Measurements from ENCODE around the gene NR2F2.

The NR2F2 gene

GRCh38 chr15:96331945-96332636, 1.6 kb downstream of the NR2F2 start:
- Mint-ChIP-seq H3K27ac (no peak overlapping the region), H3K9me3 (no peaks in the 10 kb centered on the region), H3K36me3 (ENCODE audit: low read depth) (no peaks in the 10 kb centered on the region), H3K4me3 (no peak overlapping the region), H3K4me1 (ENCODE audit: low read depth) (peaks cover 28% of the 10 kb centered on the region), H3K27me3 (peaks cover 91% of the 10 kb centered on the region)
- intact Hi-C loops (cut with micrococcal nuclease), result no loop called here

GRCh38 chr15:96332637-96333121, 2.2 kb downstream of the NR2F2 start:
- Mint-ChIP-seq H3K36me3 (ENCODE audit: low read depth) (no peaks in the 10 kb centered on the region), H3K27ac (no peak overlapping the region), H3K4me1 (ENCODE audit: low read depth) (peaks cover 27% of the 10 kb centered on the region), H3K9me3 (no peaks in the 10 kb centered on the region), H3K4me3 (peak overlapping the region; percentile 51), H3K27me3 (peaks cover 91% of the 10 kb centered on the region)
- intact Hi-C loops (cut with micrococcal nuclease), result no loop called here

- intact Hi-C loops (cut with micrococcal nuclease), result no loop called here
- Mint-ChIP-seq H3K4me3 (peak overlapping the region; percentile 51), H3K9me3 (no peaks in the 10 kb centered on the region), H3K4me1 (ENCODE audit: low read depth) (peaks cover 27% of the 10 kb centered on the region), H3K27ac (no peak overlapping the region), H3K27me3 (peaks cover 88% of the 10 kb centered on the region), H3K36me3 (ENCODE audit: low read depth) (no peaks in the 10 kb centered on the region)
These were observed 2.9 kb downstream of the NR2F2 start for GRCh38 chr15:96333131-96334016.

GRCh38 chr15:96334017-96334704, 3.7 kb downstream of the NR2F2 start:
- Mint-ChIP-seq H3K27me3 (peaks cover 85% of the 10 kb centered on the region), H3K9me3 (no peaks in the 10 kb centered on the region), H3K4me3 (no peak overlapping the region), H3K27ac (no peak overlapping the region), H3K4me1 (ENCODE audit: low read depth) (peaks cover 27% of the 10 kb centered on the region), H3K36me3 (ENCODE audit: low read depth) (no peaks in the 10 kb centered on the region)
- intact Hi-C loops (cut with micrococcal nuclease), result no loop called here

GRCh38 chr15:96334705-96335410, 4.4 kb downstream of the NR2F2 start:
- Mint-ChIP-seq H3K27me3 (peaks cover 84% of the 10 kb centered on the region), H3K27ac (no peak overlapping the region), H3K9me3 (no peaks in the 10 kb centered on the region), H3K4me3 (no peak overlapping the region), H3K4me1 (ENCODE audit: low read depth) (peaks cover 27% of the 10 kb centered on the region), H3K36me3 (ENCODE audit: low read depth) (no peaks in the 10 kb centered on the region)
- intact Hi-C loops (cut with micrococcal nuclease), result no loop called here

- Mint-ChIP-seq H3K27me3 (peaks cover 87% of the 10 kb centered on the region), H3K4me3 (no peak overlapping the region), H3K27ac (no peak overlapping the region), H3K4me1 (ENCODE audit: low read depth) (peaks cover 22% of the 10 kb centered on the region), H3K9me3 (no peaks in the 10 kb centered on the region), H3K36me3 (ENCODE audit: low read depth) (no peaks in the 10 kb centered on the region)
- intact Hi-C loops (cut with micrococcal nuclease), result no loop called here
These were observed 5.0 kb downstream of the NR2F2 start for GRCh38 chr15:96335411-96336024.

GRCh38 chr15:96336108-96336595, 5.7 kb downstream of the NR2F2 start:
- peaks cover 17% of the 10 kb centered on the region for H3K4me1 Mint-ChIP-seq (ENCODE audit: low read depth)
- H3K4me3 Mint-ChIP-seq, result no peak overlapping the region
- H3K36me3 Mint-ChIP-seq (ENCODE audit: low read depth), result no peaks in the 10 kb centered on the region
- intact Hi-C loops (cut with micrococcal nuclease), result no loop called here
- peaks cover 90% of the 10 kb centered on the region for H3K27me3 Mint-ChIP-seq
- no peaks in the 10 kb centered on the region for H3K9me3 Mint-ChIP-seq
- no peak overlapping the region for H3K27ac Mint-ChIP-seq

- no peaks in the 10 kb centered on the region for H3K9me3 Mint-ChIP-seq
- no peak overlapping the region for H3K4me3 Mint-ChIP-seq
- H3K4me1 Mint-ChIP-seq (ENCODE audit: low read depth), result peaks cover 12% of the 10 kb centered on the region
- H3K27ac Mint-ChIP-seq, result no peak overlapping the region
- H3K27me3 Mint-ChIP-seq, result peaks cover 90% of the 10 kb centered on the region
- intact Hi-C loops (cut with micrococcal nuclease), result no loop called here
- no peaks in the 10 kb centered on the region for H3K36me3 Mint-ChIP-seq (ENCODE audit: low read depth)
These were observed 6.3 kb downstream of the NR2F2 start for GRCh38 chr15:96336596-96337364.

GRCh38 chr15:96337365-96338023, 7.0 kb downstream of the NR2F2 start:
- H3K27ac Mint-ChIP-seq, result no peak overlapping the region
- no peaks in the 10 kb centered on the region for H3K9me3 Mint-ChIP-seq
- no peaks in the 10 kb centered on the region for H3K36me3 Mint-ChIP-seq (ENCODE audit: low read depth)
- peaks cover 11% of the 10 kb centered on the region for H3K4me1 Mint-ChIP-seq (ENCODE audit: low read depth)
- intact Hi-C loops (cut with micrococcal nuclease), result no loop called here
- no peak overlapping the region for H3K4me3 Mint-ChIP-seq
- H3K27me3 Mint-ChIP-seq, result peaks cover 92% of the 10 kb centered on the region

GRCh38 chr15:96338074-96338765, 7.7 kb downstream of the NR2F2 start:
- Mint-ChIP-seq H3K4me3 (no peak overlapping the region), H3K27me3 (peaks cover 92% of the 10 kb centered on the region), H3K4me1 (ENCODE audit: low read depth) (peaks cover 5% of the 10 kb centered on the region), H3K36me3 (ENCODE audit: low read depth) (no peaks in the 10 kb centered on the region), H3K27ac (no peak overlapping the region), H3K9me3 (no peaks in the 10 kb centered on the region)
- intact Hi-C loops (cut with micrococcal nuclease), result no loop called here

- no peaks in the 10 kb centered on the region for H3K36me3 Mint-ChIP-seq (ENCODE audit: low read depth)
- H3K27ac Mint-ChIP-seq, result no peak overlapping the region
- no peak overlapping the region for H3K4me3 Mint-ChIP-seq
- H3K9me3 Mint-ChIP-seq, result no peaks in the 10 kb centered on the region
- peaks cover 92% of the 10 kb centered on the region for H3K27me3 Mint-ChIP-seq
- intact Hi-C loops (cut with micrococcal nuclease), result no loop called here
- H3K4me1 Mint-ChIP-seq (ENCODE audit: low read depth), result no peaks in the 10 kb centered on the region
These were observed 8.5 kb downstream of the NR2F2 start for GRCh38 chr15:96338766-96339618.

Data from dendritic cell treated with granulocyte-macrophage colony-stimulating factor and Interleukin-4, amounts not matched to agents 40 ng/mL and 50 ng/mL, for 4 days (primary cell).